Heart left ventricle (tissue), 16 donors: Measurements from ENCODE around the gene AFG3L2. TPM values are rescaled to one million over a fixed set of nuclear protein-coding genes. Genes with fewer than 3 reads are reported as not detected.

Source experiments
- ATAC-seq, 4 donors: fragments of 200-7000 bp; cut with Tn5 transposase; one replicate each; pipeline ENCODE4 v1.9.1; 2020 to 2022; ENCODE audit warnings: moderate library complexity in 4 of 4, mild to moderate bottlenecking in 3 of 4, moderate number of reproducible peaks in 1 of 4
- DNase-seq, 5 donors: peaks; one replicate each; pipeline ENCODE4 v3.0.0-alpha.2; 2020
- H3K27ac ChIP-seq, 12 donors: fragments of 200-600 bp; sonication (generic) in 4 of 12; one replicate each; pipeline versions ENCODE4 v1.5.0 to v1.8.0; 2016 to 2022; ENCODE audit warnings: mild to moderate bottlenecking in 2 of 12
- H3K27me3 ChIP-seq, 9 donors: fragments of 200-600 bp; sonication (generic) in 2 of 9; one replicate each; pipeline versions ENCODE4 v1.5.1 to v1.8.0; 2016 to 2022; ENCODE audit warnings: mild to moderate bottlenecking in 3 of 9
- H3K36me3 ChIP-seq, 9 donors: fragments of 200-600 bp; sonication (generic) in 2 of 9; one replicate each; pipeline versions ENCODE4 v1.5.0 to v1.8.0; 2018 to 2022; ENCODE audit warnings: mild to moderate bottlenecking in 2 of 9
- H3K4me1 ChIP-seq, 12 donors: fragments of 200-600 bp; sonication (generic) in 4 of 12; one replicate each; pipeline versions ENCODE4 v1.5.0 to v1.8.0; 2016 to 2022; ENCODE audit warnings: mild to moderate bottlenecking in 3 of 12
- H3K4me3 ChIP-seq, 12 donors: fragments of 200-600 bp; sonication (generic) in 4 of 12; one replicate each; pipeline versions ENCODE4 v1.5.0 to v1.8.0; 2017 to 2022; ENCODE audit warnings: mild to moderate bottlenecking in 9 of 12, moderate library complexity in 4 of 12
- H3K9me3 ChIP-seq, 12 donors: fragments of 200-600 bp; sonication (generic) in 4 of 12; one replicate each; pipeline versions ENCODE4 v1.5.0 to v1.8.0; 2016 to 2022; ENCODE audit warnings: mild to moderate bottlenecking in 1 of 12
- CTCF ChIP-seq, 12 donors: fragments of 200-600 bp; sonication (generic) in 4 of 12; IDR thresholded peaks; one replicate each; pipeline versions ENCODE4 v1.5.0 to v1.8.0; 2018 to 2022; ENCODE audit warnings: antibody characterized with exemption in 12 of 12, mild to moderate bottlenecking in 5 of 12
- POLR2A ChIP-seq, 2 donors: fragments of 450-650 bp; IDR thresholded peaks; one replicate each; pipeline ENCODE4 v1.6.1; 2017; ENCODE audit warnings: antibody characterized with exemption in 2 of 2, mild to moderate bottlenecking in 2 of 2, moderate library complexity in 2 of 2
- WGBS, 4 donors: extraction: QIAGEN DNeasy Blood & Tissue Kit in 2 of 4; methylation state at CpG; one replicate each; pipeline versions ENCODE4 v1.1.5 to v1.1.7; 2013 to 2018; 5-methylcytosine and 5-hydroxymethylcytosine counted together
- intact Hi-C, 10 donors: fragments of 100-400 bp; cut with DNase I; formaldehyde crosslinking; loops; one replicate each; pipeline versions ENCODE4 v1.11.1 to v1.14.2; 2022
- polyA plus RNA-seq, 2 donors: library from polyadenylated mRNA; stranded (reverse); fragments of 200-250 nt; gene quantifications; one replicate each; pipeline ENCODE4 v1.2.3, GENCODE V29; 2013
- total RNA-seq, 9 donors: library from RNA; depleted of rRNA in 2 of 9; stranded (reverse); fragments of >200 nt in 2 of 9; fragmentation: NEBNext Ultra II Directional in 3 of 9; extraction: Animal tissue kit (Norgen Biotek cat#: 25700) in 3 of 9; gene quantifications; one replicate each; pipeline versions ENCODE4 v1.1.0 to v1.2.4, GENCODE V29; 2016 to 2023
- donor health status: ischemic (EF 13 %, LVEDD 7.1; RV severe dilation, severe dysfunction).
- donor health status: healthy with polysubstance abuse.
- donor health status: DM: no; HTN: yes; CAD: no.
- donor health status: DM: no; HTN: no; CAD: no.
- donor health status: ischemic (EF 25% LVEDD 6.9; RV normal size, moderate dysfunction).
- donor health status: ischemic (EF 25% LVEDD 5.7; RV mildly dilated, moderate dysfunction).
- donor health status: healthy.
- donor health status: DM: yes; HTN: yes; CAD: no.
- donor health status: ischemic (EF 35%, LVEDD 5.7; RV mildly dilated, moderate dysfunction).
- donor health status: nonischemic (EF 11% LVEDD 7.7; RV severe dilation, severe dysfunction).
- donor health status: DM: yes; HTN: yes; CAD: no.
- donor health status: PGD.
- donor health status: ischemic (EF 29% LVEDD 5.4; RV normal size, mild dysfunction).
- donor health status: nonischemic (EF 23%, LVEDD 6.1; RV moderate dilation, normal function).

Gene AFG3L2
- total and polyA plus RNA-seq, 11 donors = 59.9 to 174 (median 138) TPM

- H3K4me1 ChIP-seq = peaks cover 0 to 37% (median 21%) of the 10 kb centered on the region in 12 donors
- ATAC-seq = peak in 3 of 4 donors; percentile 1 to 32 (median 10)
- no peaks in the 10 kb centered on the region for H3K27me3 ChIP-seq
- TF ChIP-seq POLR2A (IDR thresholded peaks at IDR 0.05) (no peak), CTCF (IDR thresholded peaks at IDR 0.05) (no peak)
- peak in 1 of 5 donors; percentile 18 for DNase-seq
- H3K4me3 ChIP-seq = no peak overlapping the region
- WGBS, 4 donors = 51 to 74% (median 69%) methylated on average over 11 to 12 of the region's 12 CpGs
- peaks cover 9 to 100% (median 89%) of the 10 kb centered on the region in 9 donors for H3K36me3 ChIP-seq
- peak overlapping the region in 11 of 12 donors; percentile 13 to 60 (median 44) for H3K27ac ChIP-seq
- no peaks in the 10 kb centered on the region for H3K9me3 ChIP-seq
- intact Hi-C loops = loop anchor here in 7 of 10 donors (5.0 to 10.0 kb wide), 5 partner anchors 40 to 618 kb away; partner anchors contain the start of genes AFG3L2 (in 4 of the 7) and SEH1L (in 1 of the 7)
Measured at GRCh38 chr18:12326711-12327460, 50.1 kb downstream of the AFG3L2 start.

- WGBS, 4 donors = 98% methylated on average over 28 to 29 of the region's 29 CpGs
- H3K9me3 ChIP-seq = no peaks in the 10 kb centered on the region
- intact Hi-C loops = loop anchor here in 7 of 10 donors (5.0 to 10.0 kb wide), 5 partner anchors 42 to 619 kb away; partner anchors contain the start of genes AFG3L2 (in 4 of the 7) and SEH1L (in 1 of the 7)
- no peak overlapping the region for H3K4me3 ChIP-seq
- ATAC-seq (no peak), DNase-seq (peak in 1 of 5 donors; percentile 15)
- peaks cover 0 to 44% (median 21%) of the 10 kb centered on the region in 12 donors for H3K4me1 ChIP-seq
- TF ChIP-seq CTCF (IDR thresholded peaks at IDR 0.05) (no peak), POLR2A (IDR thresholded peaks at IDR 0.05) (no peak)
- peaks cover 9 to 100% (median 92%) of the 10 kb centered on the region in 9 donors for H3K36me3 ChIP-seq
- peak overlapping the region in 2 of 12 donors; percentile 17 to 52 for H3K27ac ChIP-seq
- no peaks in the 10 kb centered on the region for H3K27me3 ChIP-seq
Measured at GRCh38 chr18:12325726-12326245, 51.2 kb downstream of the AFG3L2 start.

GRCh38 chr18:12324991-12325725 lies 51.9 kb downstream of the AFG3L2 start:
- DNase-seq = peak in 1 of 5 donors; percentile 16
- whole genome bisulfite sequencing, 4 donors = 94 to 98% (median 97%) methylated on average over 49 to 58 of the region's 58 CpGs
- TF ChIP-seq CTCF (IDR thresholded peaks at IDR 0.05) (no peak), POLR2A (IDR thresholded peaks at IDR 0.05) (no peak)
- no peak overlapping the region for H3K4me3 ChIP-seq
- no peak overlapping the region for H3K27ac ChIP-seq
- intact Hi-C loops = loop anchor here in 7 of 10 donors (5.0 to 10.0 kb wide), 5 partner anchors 42 to 620 kb away; partner anchors contain the start of genes AFG3L2 (in 4 of the 7) and SEH1L (in 1 of the 7)
- peaks cover 9 to 100% (median 92%) of the 10 kb centered on the region in 9 donors for H3K36me3 ChIP-seq
- ATAC-seq = no peak
- no peaks in the 10 kb centered on the region for H3K9me3 ChIP-seq
- H3K4me1 ChIP-seq = peaks cover 0 to 46% (median 22%) of the 10 kb centered on the region in 12 donors
- no peaks in the 10 kb centered on the region for H3K27me3 ChIP-seq
